HuH-7.5 (cell line): ENCODE data around the gene DYNC2I2.

Experiments used
- DNase-seq: peaks from one replicate; pipeline ENCODE4 v3.0.0; 2011; ENCODE audit warnings: low spot score

DYNC2I2 gene

GRCh38 chr9:128636024-128636390 lies 20.6 kb downstream of the DYNC2I2 start:
- DNase-seq = peak; percentile 75

- DNase-seq = peak; percentile 93
Measured at GRCh38 chr9:128635266-128636023, 21.2 kb downstream of the DYNC2I2 start.

GRCh38 chr9:128634651-128635262 lies 21.9 kb downstream of the DYNC2I2 start:
- DNase-seq = no peak

- no peak for DNase-seq
Measured at GRCh38 chr9:128634111-128634510, 22.5 kb downstream of the DYNC2I2 start.

GRCh38 chr9:128633601-128634000 lies 23.0 kb downstream of the DYNC2I2 start:
- DNase-seq = no peak

GRCh38 chr9:128633057-128633456 lies 23.6 kb downstream of the DYNC2I2 start:
- DNase-seq = no peak

- no peak for DNase-seq
Measured at GRCh38 chr9:128632486-128632885, 24.2 kb downstream of the DYNC2I2 start.

- no peak for DNase-seq
Measured at GRCh38 chr9:128632066-128632465, 24.6 kb downstream of the DYNC2I2 start.

GRCh38 chr9:128631636-128632035 lies 25.0 kb downstream of the DYNC2I2 start:
- no peak for DNase-seq

GRCh38 chr9:128629852-128630545 lies 26.6 kb downstream of the DYNC2I2 start:
- no peak for DNase-seq

GRCh38 chr9:128629136-128629535 lies 27.5 kb downstream of the DYNC2I2 start:
- DNase-seq = no peak

- no peak for DNase-seq
Measured at GRCh38 chr9:128628471-128629048, 28.1 kb downstream of the DYNC2I2 start.

- DNase-seq = no peak
Measured at GRCh38 chr9:128627906-128628305, 28.7 kb downstream of the DYNC2I2 start.

GRCh38 chr9:128627127-128627715 lies 29.4 kb downstream of the DYNC2I2 start:
- DNase-seq = no peak

- no peak for DNase-seq
Measured at GRCh38 chr9:128626181-128626580, 30.5 kb downstream of the DYNC2I2 start.

- no peak for DNase-seq
Measured at GRCh38 chr9:128625391-128626146, 31.1 kb downstream of the DYNC2I2 start.

GRCh38 chr9:128624566-128624965 lies 32.1 kb downstream of the DYNC2I2 start:
- no peak for DNase-seq

- no peak for DNase-seq
Measured at GRCh38 chr9:128621730-128622455, 34.8 kb downstream of the DYNC2I2 start.

GRCh38 chr9:128619779-128620178 lies 36.9 kb downstream of the DYNC2I2 start:
- no peak for DNase-seq

GRCh38 chr9:128619127-128619526 lies 37.5 kb downstream of the DYNC2I2 start:
- DNase-seq = no peak

GRCh38 chr9:128617943-128618342 lies 38.7 kb downstream of the DYNC2I2 start:
- DNase-seq = no peak
